ENCODE data around the gene ZEB2. TPM values are rescaled to one million over a fixed set of nuclear protein-coding genes. Genes with fewer than 3 reads are reported as not detected.

The ZEB2 gene
- total and polyA plus RNA-seq, 10 of the 15 experiments (the other 5 are each of a cell fraction or from before 2014, with no cell fraction given) = 0.14 to 3.2 (median 0.84) TPM

DNA sequence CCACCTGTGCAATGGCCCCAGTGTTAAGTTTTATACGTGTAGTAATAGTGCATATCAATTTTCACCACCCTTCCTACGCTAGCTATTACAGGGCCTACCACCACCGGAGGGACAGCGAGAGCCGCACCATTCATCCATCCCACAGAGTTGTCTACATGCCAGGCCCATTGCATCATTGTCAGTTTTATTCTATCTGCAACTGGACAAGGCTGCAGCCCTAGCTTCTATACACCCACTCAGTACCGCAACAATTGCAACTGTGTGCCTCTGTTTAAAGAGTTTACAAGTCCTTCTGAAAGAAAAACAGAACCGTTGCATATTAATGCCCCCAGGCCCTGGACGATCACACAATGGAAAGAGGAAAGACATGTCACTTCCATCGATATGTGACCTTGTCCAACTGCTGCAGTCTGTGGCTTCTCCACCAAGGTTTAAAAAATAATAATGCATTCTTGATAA, 58.6 kb downstream of the ZEB2 start:
- intact Hi-C loops (cut with micrococcal nuclease; ENCODE audit: unreplicated experiment) (no loop called here), in situ Hi-C loops (cut with MboI) (no loop called here)
- Histone ChIP-seq H3K4me1 (ENCODE audit: control insufficient read depth, insufficient read depth, low read length) (no peaks in the 10 kb centered on the region), H4K20me1 (ENCODE audit: control insufficient read depth, insufficient read depth) (no peaks in the 10 kb centered on the region), H3K9me3 (replicated peaks; ENCODE audit: control insufficient read depth, insufficient read depth, low read length) (no peaks in the 10 kb centered on the region; the same call in 2 of the 3 replicates), H3K27me3 (replicated peaks in 1 of 2; ENCODE audit: control insufficient read depth in 2 of 2, insufficient read depth in 2 of 2, low read length in 1 of 2) (peaks cover 0 to 2% of the 10 kb centered on the region in 2 experiments; a peak in 3 of 4 replicates), H3K27ac (ENCODE audit: control insufficient read depth, insufficient read depth) (no peak overlapping the region), H3K9ac (ENCODE audit: control insufficient read depth, insufficient read depth, low read length) (no peak overlapping the region), H3K4me2 (ENCODE audit: control insufficient read depth, insufficient read depth) (no peak overlapping the region), H3K36me3 (ENCODE audit: control insufficient read depth in 2 of 2, insufficient read depth in 2 of 2, low read length in 1 of 2) (no peaks in the 10 kb centered on the region), H3K4me3 (no peak overlapping the region), H2AFZ (ENCODE audit: control insufficient read depth, low read depth, low read length) (no peak overlapping the region), H3K79me2 (ENCODE audit: control insufficient read depth, insufficient read depth, low read length) (no peaks in the 10 kb centered on the region)
- ChIA-PET POLR2A (no interaction called here), SMC1A (ENCODE audit: uncharacterized antibody, unreplicated experiment) (interaction anchor here (2.5 kb wide), 1 partner anchor 9 kb away, joined by 6 read pairs; no protein-coding TSS in a partner anchor), RAD21 (ENCODE audit: unreplicated experiment) (no interaction called here), CTCF (no interaction called here)
- WGBS (ENCODE audit: insufficient coverage, insufficient replicate concordance, low lambda C conversion rate, missing lambda C conversion rate) = 75% methylated on average over 9 of the region's 9 CpGs
- TF ChIP-seq, protein P1, sequence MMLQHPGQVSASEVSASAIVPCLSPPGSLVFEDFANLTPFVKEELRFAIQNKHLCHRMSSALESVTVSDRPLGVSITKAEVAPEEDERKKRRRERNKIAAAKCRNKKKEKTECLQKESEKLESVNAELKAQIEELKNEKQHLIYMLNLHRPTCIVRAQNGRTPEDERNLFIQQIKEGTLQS (IDR thresholded peaks at IDR 0.05; ENCODE audit: borderline replicate concordance, extremely low read depth, low read depth, low read length) = no peak
- no peak for TF ChIP-seq FOXM1 (IDR thresholded peaks at IDR 0.05; ENCODE audit: low read depth, low read length)
- TF ChIP-seq JUND (IDR thresholded peaks at IDR 0.05; ENCODE audit: low read depth, low read length) = no peak
- no peak for TF ChIP-seq PML (IDR thresholded peaks at IDR 0.05; ENCODE audit: low read length)
- no peak for TF ChIP-seq CEBPB (IDR thresholded peaks at IDR 0.05; ENCODE audit: borderline replicate concordance in 1 of 2, low read depth in 2 of 2, low read length in 2 of 2)
- no peak for TF ChIP-seq TCF12 (IDR thresholded peaks at IDR 0.05; ENCODE audit: low read depth, low read length)
- no peak for TF ChIP-seq POLR2A (IDR thresholded peaks at IDR 0.05; ENCODE audit: low read depth, low read length)
- TF ChIP-seq, protein P2, sequence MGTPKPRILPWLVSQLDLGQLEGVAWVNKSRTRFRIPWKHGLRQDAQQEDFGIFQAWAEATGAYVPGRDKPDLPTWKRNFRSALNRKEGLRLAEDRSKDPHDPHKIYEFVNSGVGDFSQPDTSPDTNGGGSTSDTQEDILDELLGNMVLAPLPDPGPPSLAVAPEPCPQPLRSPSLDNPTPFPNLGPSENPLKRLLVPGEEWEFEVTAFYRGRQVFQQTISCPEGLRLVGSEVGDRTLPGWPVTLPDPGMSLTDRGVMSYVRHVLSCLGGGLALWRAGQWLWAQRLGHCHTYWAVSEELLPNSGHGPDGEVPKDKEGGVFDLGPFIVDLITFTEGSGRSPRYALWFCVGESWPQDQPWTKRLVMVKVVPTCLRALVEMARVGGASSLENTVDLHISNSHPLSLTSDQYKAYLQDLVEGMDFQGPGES (IDR thresholded peaks at IDR 0.05) = no peak
- TF ChIP-seq, protein P3, sequence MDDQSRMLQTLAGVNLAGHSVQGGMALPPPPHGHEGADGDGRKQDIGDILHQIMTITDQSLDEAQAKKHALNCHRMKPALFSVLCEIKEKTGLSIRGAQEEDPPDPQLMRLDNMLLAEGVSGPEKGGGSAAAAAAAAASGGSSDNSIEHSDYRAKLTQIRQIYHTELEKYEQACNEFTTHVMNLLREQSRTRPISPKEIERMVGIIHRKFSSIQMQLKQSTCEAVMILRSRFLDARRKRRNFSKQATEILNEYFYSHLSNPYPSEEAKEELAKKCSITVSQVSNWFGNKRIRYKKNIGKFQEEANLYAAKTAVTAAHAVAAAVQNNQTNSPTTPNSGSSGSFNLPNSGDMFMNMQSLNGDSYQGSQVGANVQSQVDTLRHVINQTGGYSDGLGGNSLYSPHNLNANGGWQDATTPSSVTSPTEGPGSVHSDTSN (IDR thresholded peaks at IDR 0.05; ENCODE audit: insufficient replicate concordance, low read depth, low read length) = no peak
- no peak for TF ChIP-seq KLF5 (IDR thresholded peaks at IDR 0.05; ENCODE audit: partially characterized antibody)
- no peak for TF ChIP-seq TCF3 (IDR thresholded peaks at IDR 0.05; ENCODE audit: borderline replicate concordance, insufficient read depth, low read depth, low read length)
- no peak for TF ChIP-seq HCFC1 (IDR thresholded peaks at IDR 0.05; ENCODE audit: low read length)
- TF ChIP-seq SIX5 (IDR thresholded peaks at IDR 0.05; ENCODE audit: low read depth, low read length, severe bottlenecking) = no peak
- no peak for TF ChIP-seq MAX (IDR thresholded peaks at IDR 0.05; ENCODE audit: low read depth, low read length)
- TF ChIP-seq NFYB (IDR thresholded peaks at IDR 0.05; ENCODE audit: insufficient read depth, low read depth, low read length) = no peak
- TF ChIP-seq PKNOX1 (IDR thresholded peaks at IDR 0.05) = no peak
- no peak for TF ChIP-seq PAX5 (IDR thresholded peaks at IDR 0.05; ENCODE audit: borderline replicate concordance, low read depth, low read length)
- no peak for TF ChIP-seq ELK1 (IDR thresholded peaks at IDR 0.05; ENCODE audit: low read depth, low read length)
- TF ChIP-seq SREBF2 (IDR thresholded peaks at IDR 0.05; ENCODE audit: low read length) = no peak
- DNase-seq (ENCODE audit: low read depth, low spot score) = no peak
- BruUV-seq (replicated peaks) = no TSS peak
- no peak for FAIRE-seq
- ATAC-seq = no peak

Data from GM12878 (cell line).